H9 (cell line): ENCODE data around the gene TMEM92. TPM values are rescaled to one million over a fixed set of nuclear protein-coding genes. Genes with fewer than 3 reads are reported as not detected.

Experiments
- DNase-seq: peaks from one replicate; pipeline ENCODE4 v3.0.0-alpha.2; 2017
- H2AFZ ChIP-seq: one replicate; pipeline ENCODE4 v1.6.1; 2013; ENCODE audit warnings: mild to moderate bottlenecking, low read length, control low read depth, moderate library complexity
- H2AK5ac ChIP-seq: 2 replicates; pipeline ENCODE4 v1.6.1; 2013; ENCODE audit warnings: low read length, control low read depth, mixed read lengths; ENCODE audit not compliant: insufficient read length
- H2BK120ac ChIP-seq: one replicate; pipeline ENCODE4 v1.6.1; 2013; ENCODE audit warnings: low read depth, mild to moderate bottlenecking, low read length, control low read depth, inconsistent platforms; ENCODE audit not compliant: poor library complexity, severe bottlenecking
- H2BK12ac ChIP-seq: 2 replicates; pipeline ENCODE4 v1.6.1; 2013; ENCODE audit warnings: low read length, control low read depth, mixed read lengths, low read depth; ENCODE audit not compliant: insufficient read length
- H2BK15ac ChIP-seq: 2 replicates; pipeline ENCODE4 v1.6.1; 2013; ENCODE audit warnings: low read depth, low read length, control low read depth
- H2BK20ac ChIP-seq: one replicate; pipeline ENCODE4 v1.6.1; 2013; ENCODE audit warnings: low read depth, mild to moderate bottlenecking, low read length, control low read depth, inconsistent platforms; ENCODE audit not compliant: poor library complexity, severe bottlenecking
- H2BK5ac ChIP-seq: 2 replicates; pipeline ENCODE4 v1.6.1; 2013; ENCODE audit warnings: low read length, control low read depth, mixed read lengths; ENCODE audit not compliant: insufficient read length
- H3K14ac ChIP-seq: 2 replicates; pipeline ENCODE4 v1.6.1; 2013; ENCODE audit warnings: low read length, control low read depth; ENCODE audit not compliant: insufficient read depth
- H3K18ac ChIP-seq: 2 replicates; pipeline ENCODE4 v1.6.1; 2013; ENCODE audit warnings: low read depth, mild to moderate bottlenecking, mixed read lengths, low read length, control low read depth; ENCODE audit not compliant: insufficient read length
- H3K23ac ChIP-seq: 2 replicates; pipeline ENCODE4 v1.6.1; 2013; ENCODE audit warnings: low read length, control low read depth, mixed read lengths, low read depth; ENCODE audit not compliant: insufficient read length
- H3K23me2 ChIP-seq: 2 replicates; pipeline ENCODE4 v1.6.1; 2013; ENCODE audit warnings: low read depth, mild to moderate bottlenecking, mixed read lengths, low read length, control low read depth; ENCODE audit not compliant: insufficient read length, poor library complexity, severe bottlenecking
- H3K27ac ChIP-seq: 2 replicates; pipeline ENCODE4 v1.5.1; 2013; ENCODE audit warnings: low read length, control low read depth, mixed read lengths, low read depth; ENCODE audit not compliant: insufficient read length
- H3K27me3 ChIP-seq: 2 replicates; pipeline ENCODE4 v1.6.1; 2013; ENCODE audit warnings: low read length, control low read depth, inconsistent platforms; ENCODE audit not compliant: insufficient read depth
- H3K4ac ChIP-seq: 2 replicates; pipeline ENCODE4 v1.6.1; 2013; ENCODE audit warnings: low read depth, mild to moderate bottlenecking, control low read depth, inconsistent platforms, low read length, moderate library complexity
- H3K4me1 ChIP-seq: 2 replicates; pipeline ENCODE4 v1.6.1; 2013; ENCODE audit warnings: low read length, control low read depth, inconsistent platforms; ENCODE audit not compliant: insufficient read depth
- H3K4me2 ChIP-seq: 2 replicates; pipeline ENCODE4 v1.6.1; 2013; ENCODE audit warnings: low read length, control low read depth, mixed read lengths; ENCODE audit not compliant: insufficient read length, insufficient read depth
- H3K56ac ChIP-seq: 2 replicates; pipeline ENCODE4 v1.6.1; 2013; ENCODE audit warnings: low read depth, mild to moderate bottlenecking, mixed read lengths, low read length, control low read depth; ENCODE audit not compliant: insufficient read length
- H3K79me1 ChIP-seq: 2 replicates; pipeline ENCODE4 v1.6.1; 2013; ENCODE audit warnings: low read depth, mild to moderate bottlenecking, moderate library complexity, low read length, control low read depth, inconsistent platforms; ENCODE audit not compliant: insufficient read depth, poor library complexity, severe bottlenecking
- H3K79me2 ChIP-seq: 2 replicates; pipeline ENCODE4 v1.6.1; 2013; ENCODE audit warnings: low read length, control low read depth, inconsistent platforms; ENCODE audit not compliant: insufficient read depth
- H3K9ac ChIP-seq: 2 replicates; pipeline ENCODE4 v1.6.1; 2013; ENCODE audit warnings: low read length, control low read depth, mixed read lengths; ENCODE audit not compliant: insufficient read length; ENCODE audit errors: extremely low read depth
- H3K9me3 ChIP-seq: one replicate; pipeline ENCODE4 v1.6.1; 2013; ENCODE audit warnings: low read depth, low read length, inconsistent platforms; ENCODE audit not compliant: control insufficient read depth
- H3T11ph ChIP-seq: one replicate; pipeline ENCODE4 v1.6.1; 2013; ENCODE audit warnings: mild to moderate bottlenecking, low read length, control low read depth, inconsistent platforms
- H4K20me1 ChIP-seq: one replicate; pipeline ENCODE4 v1.6.1; 2013; ENCODE audit not compliant: control insufficient read depth, insufficient read length, insufficient read depth
- H4K5ac ChIP-seq: 2 replicates; pipeline ENCODE4 v1.6.1; 2013; ENCODE audit warnings: low read depth, mild to moderate bottlenecking, mixed read lengths, low read length, control low read depth; ENCODE audit not compliant: insufficient read length
- H4K8ac ChIP-seq: replicated peaks from 2 replicates; pipeline ENCODE4 v1.6.1; 2013; ENCODE audit warnings: low read length, control low read depth, mixed read lengths, low read depth; ENCODE audit not compliant: insufficient read length
- H4K91ac ChIP-seq: 2 replicates; pipeline ENCODE4 v1.6.1; 2013; ENCODE audit warnings: low read depth, mild to moderate bottlenecking, moderate library complexity, mixed read lengths, low read length, control low read depth; ENCODE audit not compliant: insufficient read length
- H3K27ac Mint-ChIP-seq, 3 experiments: 2 replicates in 2 of 3; 3 replicates in 1 of 3; pipeline ENCODE4 v1.8.0; 2020 to 2021; ENCODE audit warnings: mixed read lengths in 3 of 3, mild to moderate bottlenecking in 1 of 3, moderate library complexity in 1 of 3
- H3K27me3 Mint-ChIP-seq: 2 replicates; pipeline ENCODE4 v1.8.0; 2021; ENCODE audit warnings: low read depth, mild to moderate bottlenecking, moderate library complexity, mixed read lengths
- H3K36me3 Mint-ChIP-seq, 3 experiments: 2 replicates in 2 of 3; 3 replicates in 1 of 3; pipeline ENCODE4 v1.8.0; 2020 to 2021; ENCODE audit warnings: low read depth in 3 of 3, mixed read lengths in 3 of 3; ENCODE audit not compliant: insufficient read depth in 1 of 3
- H3K4me1 Mint-ChIP-seq, 2 experiments: 2 replicates each; pipeline ENCODE4 v1.8.0; 2020; ENCODE audit warnings: mixed read lengths in 2 of 2
- H3K4me3 Mint-ChIP-seq, 2 experiments: 2 replicates in 1 of 2; 3 replicates in 1 of 2; pipeline ENCODE4 v1.8.0; 2020 to 2021; ENCODE audit warnings: mild to moderate bottlenecking in 2 of 2, mixed read lengths in 2 of 2, moderate library complexity in 1 of 2
- H3K9me3 Mint-ChIP-seq, 2 experiments: 2 replicates in 1 of 2; 3 replicates in 1 of 2; pipeline ENCODE4 v1.8.0; 2020; ENCODE audit warnings: mild to moderate bottlenecking in 2 of 2, mixed read lengths in 2 of 2, moderate library complexity in 1 of 2
- WGBS: extraction: QIAGEN DNeasy Blood & Tissue Kit; methylation state at CpG from one replicate; pipeline ENCODE4 v1.1.7; 2013; ENCODE audit warnings: missing lambda C conversion rate, low lambda C conversion rate, mixed read lengths; ENCODE audit not compliant: insufficient read length; ENCODE audit errors: extremely low coverage; 5-methylcytosine and 5-hydroxymethylcytosine counted together
- total RNA-seq: library from RNA; stranded (reverse); gene quantifications from 2 replicates; pipeline ENCODE4 v1.2.1, GENCODE V29; 2021
- TF ChIP-seq, protein P1 (sequence below): fragments of 200-600 bp; sonication (generic); conservative IDR thresholded peaks from 3 replicates; pipeline ENCODE4 v1.8.0; 2021; ENCODE audit warnings: antibody characterized with exemption, mild to moderate bottlenecking

Gene TMEM92
- total RNA-seq, 1 experiment from 2014 or later = 10.9 TPM

DNA sequence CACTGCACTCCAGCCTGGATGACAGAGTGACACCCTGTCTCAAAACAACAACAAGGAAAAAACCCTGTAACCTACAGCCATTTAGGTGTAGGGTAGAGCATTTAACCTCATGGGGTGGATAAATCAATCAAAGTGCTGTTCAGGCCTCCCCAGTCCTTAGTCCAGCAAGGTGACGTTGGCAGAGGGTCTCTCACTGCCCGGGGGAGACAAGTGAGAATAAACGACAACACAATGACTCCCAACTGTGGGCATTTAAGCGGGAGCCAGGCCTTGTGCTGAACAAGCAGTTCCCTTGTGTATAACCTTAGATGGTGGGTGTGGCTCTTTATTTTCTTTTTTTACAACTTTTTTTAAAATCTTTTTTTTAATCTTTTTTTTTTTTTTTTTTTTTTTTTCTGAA lies 29.3 kb downstream of the TMEM92 start:
- DNase-seq = no peak
- no CpG with 5 or more reads among the region's 4 CpGs for WGBS

More for the DNA sequence above, 29.3 kb downstream of the TMEM92 start:
- H4K8ac ChIP-seq = no peak overlapping the region
- H2BK12ac ChIP-seq = no peak overlapping the region
- H3K4me1 ChIP-seq = peaks cover 2% of the 10 kb centered on the region; the same call in 1 of the 2 replicates
- Mint-ChIP-seq H3K9me3 (peaks cover 0 to 8% of the 10 kb centered on the region in 2 experiments; a peak in 1 of 5 replicates), H3K4me3 (no peak overlapping the region; a peak in 1 of 5 replicates), H3K27me3 (peaks cover 5% of the 10 kb centered on the region; the same call in 1 of the 2 replicates), H3K27ac (peak overlapping the region in 1 of 3 experiments; percentile 47; a peak in 1 of 7 replicates), H3K4me1 (peaks cover 22 to 33% of the 10 kb centered on the region in 2 experiments), H3K36me3 (peaks cover 0 to 5% (median 0%) of the 10 kb centered on the region in 3 experiments; a peak in 2 of 7 replicates)
- no peaks in the 10 kb centered on the region for H3K27me3 ChIP-seq
- H3K14ac ChIP-seq = no peak overlapping the region
- H2BK120ac ChIP-seq = no peak overlapping the region
- no peaks in the 10 kb centered on the region for H3K23me2 ChIP-seq
- no peaks in the 10 kb centered on the region for H3K79me2 ChIP-seq
- no peak overlapping the region for H3K9ac ChIP-seq
- no peaks in the 10 kb centered on the region for H4K20me1 ChIP-seq
- no peak overlapping the region for H4K91ac ChIP-seq
- no peak overlapping the region for H3K4me2 ChIP-seq
- H3K27ac ChIP-seq = no peak overlapping the region
- H3K56ac ChIP-seq = no peak overlapping the region
- no peak overlapping the region; the same call in 1 of the 2 replicates for H2BK15ac ChIP-seq
- no peak overlapping the region for H2BK20ac ChIP-seq
- H2AFZ ChIP-seq = no peak overlapping the region
- no peak overlapping the region for H3K18ac ChIP-seq
- TF ChIP-seq, protein P1, sequence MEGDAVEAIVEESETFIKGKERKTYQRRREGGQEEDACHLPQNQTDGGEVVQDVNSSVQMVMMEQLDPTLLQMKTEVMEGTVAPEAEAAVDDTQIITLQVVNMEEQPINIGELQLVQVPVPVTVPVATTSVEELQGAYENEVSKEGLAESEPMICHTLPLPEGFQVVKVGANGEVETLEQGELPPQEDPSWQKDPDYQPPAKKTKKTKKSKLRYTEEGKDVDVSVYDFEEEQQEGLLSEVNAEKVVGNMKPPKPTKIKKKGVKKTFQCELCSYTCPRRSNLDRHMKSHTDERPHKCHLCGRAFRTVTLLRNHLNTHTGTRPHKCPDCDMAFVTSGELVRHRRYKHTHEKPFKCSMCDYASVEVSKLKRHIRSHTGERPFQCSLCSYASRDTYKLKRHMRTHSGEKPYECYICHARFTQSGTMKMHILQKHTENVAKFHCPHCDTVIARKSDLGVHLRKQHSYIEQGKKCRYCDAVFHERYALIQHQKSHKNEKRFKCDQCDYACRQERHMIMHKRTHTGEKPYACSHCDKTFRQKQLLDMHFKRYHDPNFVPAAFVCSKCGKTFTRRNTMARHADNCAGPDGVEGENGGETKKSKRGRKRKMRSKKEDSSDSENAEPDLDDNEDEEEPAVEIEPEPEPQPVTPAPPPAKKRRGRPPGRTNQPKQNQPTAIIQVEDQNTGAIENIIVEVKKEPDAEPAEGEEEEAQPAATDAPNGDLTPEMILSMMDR = no peak
- H3K4ac ChIP-seq = no peak overlapping the region
- H2AK5ac ChIP-seq = no peak overlapping the region
- no peak overlapping the region for H4K5ac ChIP-seq
- H2BK5ac ChIP-seq = no peak overlapping the region
- no peak overlapping the region for H3K23ac ChIP-seq
- no peaks in the 10 kb centered on the region for H3K79me1 ChIP-seq
- no peak overlapping the region for H3T11ph ChIP-seq
- H3K9me3 ChIP-seq = no peaks in the 10 kb centered on the region
